Body of pancreas (tissue), 4 donors: Measurements from ENCODE around the gene GARS1. TPM values are rescaled to one million over a fixed set of nuclear protein-coding genes. Genes with fewer than 3 reads are reported as not detected.

ENCODE experiments used
- ATAC-seq: fragments of 150-250 bp; one replicate; pipeline ENCODE4 v1.9.1; 2016
- DNase-seq, 4 donors: peaks; one replicate each; pipeline ENCODE4 v3.0.0-alpha.2; 2019
- H3K27ac ChIP-seq, 4 donors: fragments of 200-600 bp; sonication (generic); 1 replicate in 3 of 4; 2 replicates in 1 of 4; pipeline versions ENCODE4 v1.5.1 to v1.6.1; 2016 to 2019; ENCODE audit warnings: mild to moderate bottlenecking in 1 of 4, mixed read lengths in 1 of 4, moderate library complexity in 1 of 4
- H3K27me3 ChIP-seq, 2 donors: fragments of 200-600 bp; sonication (generic); one replicate each; pipeline ENCODE4 v1.6.0; 2016; ENCODE audit warnings: mild to moderate bottlenecking in 1 of 2
- H3K36me3 ChIP-seq, 2 donors: fragments of 200-600 bp; sonication (generic); replicated peaks in 1 of 2; 2 replicates each; pipeline ENCODE4 v1.5.1; 2016; ENCODE audit warnings: low read depth in 2 of 2; ENCODE audit not compliant: insufficient read depth in 1 of 2
- H3K4me1 ChIP-seq: fragments of 200-600 bp; sonication (generic); one replicate; pipeline ENCODE4 v1.6.0; 2016
- H3K4me3 ChIP-seq, 2 donors: fragments of 200-600 bp; sonication (generic); 1 replicate in 1 of 2; 2 replicates in 1 of 2; pipeline ENCODE4 v1.5.1; 2016 to 2019
- H3K9me3 ChIP-seq, 3 donors: fragments of 200-600 bp; sonication (generic); 1 replicate in 2 of 3; 2 replicates in 1 of 3; pipeline ENCODE4 v1.5.1; 2016
- CTCF ChIP-seq, 7 experiments: fragments of 450-650 bp in 4 of 7; fragments of 200-600 bp in 3 of 7; sonication (generic) in 3 of 7; IDR thresholded peaks; one replicate each; pipeline ENCODE4 v1.5.1; 2016 to 2019; ENCODE audit warnings: antibody characterized with exemption in 7 of 7
- POLR2A ChIP-seq, 3 donors: fragments of 450-650 bp; IDR thresholded peaks; one replicate each; pipeline ENCODE4 v1.6.1; 2016; ENCODE audit warnings: antibody characterized with exemption in 3 of 3, mild to moderate bottlenecking in 2 of 3
- WGBS, 2 donors: methylation state at CpG; one replicate each; pipeline ENCODE4 v1.1.5; 2017; 5-methylcytosine and 5-hydroxymethylcytosine counted together
- intact Hi-C: fragments of 100-400 bp; cut with DNase I; formaldehyde crosslinking; loops from one replicate; pipeline ENCODE4 v1.15.1; 2023
- total RNA-seq, 2 donors: library from RNA; depleted of rRNA; stranded (reverse); fragments of >200 nt; gene quantifications; one replicate each; pipeline ENCODE4 v1.1.0, GENCODE V29; 2016

GARS1 gene
- total RNA-seq, 2 donors from 2014 or later, result 43.1 to 70.9 TPM

GRCh38 chr7:30682212-30683083 lies 87.8 kb downstream of the GARS1 start, which contains the start of gene CRHR2:
TSS of gene CRHR2 (minus strand) at chr7:30682456. CDS start at chr7:30682280, 176 bp downstream.
- peak in 3 of 7 experiments; percentile 7 to 21 (median 10) for TF ChIP-seq CTCF (IDR thresholded peaks at IDR 0.05)
- TF ChIP-seq POLR2A (IDR thresholded peaks at IDR 0.05), result no peak
- intact Hi-C loops, result no loop called here
- peak; percentile 63 for ATAC-seq
- H3K4me1 ChIP-seq, result peaks cover 17% of the 10 kb centered on the region
- peaks cover 0 to 16% of the 10 kb centered on the region in 2 donors for H3K27me3 ChIP-seq
- no peak within 1 kb of the TSS for H3K27ac ChIP-seq
- H3K36me3 ChIP-seq, result no peaks in the 10 kb centered on the region
- H3K9me3 ChIP-seq, result no peaks in the 10 kb centered on the region
- peak in 3 of 4 donors; percentile 13 to 51 (median 44) for DNase-seq
- H3K4me3 ChIP-seq, result peak within 1 kb of the TSS in 1 of 2 donors; percentile 12
- 11 to 83% methylated on average over 4 to 56 of the region's 67 CpGs for WGBS, 2 donors

- Histone ChIP-seq H3K27me3 (peaks cover 0 to 16% of the 10 kb centered on the region in 2 donors), H3K4me3 (no peak overlapping the region), H3K27ac (no peak overlapping the region), H3K36me3 (no peaks in the 10 kb centered on the region), H3K9me3 (no peaks in the 10 kb centered on the region), H3K4me1 (peaks cover 18% of the 10 kb centered on the region)
- intact Hi-C loops, result no loop called here
- TF ChIP-seq POLR2A (IDR thresholded peaks at IDR 0.05), result no peak
- WGBS, 2 donors, result 84 to 95% methylated on average over 4 to 5 of the region's 5 CpGs
- DNase-seq (no peak), ATAC-seq (no peak)
Measured at GRCh38 chr7:30683306-30683705, 88.6 kb downstream of the GARS1 start.

Other genes starting within 250 kb of the GARS1 start
- 1 to 10 TPM; 3.6 to 4.6 TPM for gene NOD1, start 116.1 kb upstream of the GARS1 start, total RNA-seq
- gene GGCT, start 90.0 kb upstream of the GARS1 start, total RNA-seq, result 10 to 100 TPM; 13.5 to 42.2 TPM
- gene CRHR2, start 87.6 kb downstream of the GARS1 start, total RNA-seq, result 1 to 10 TPM in 1 of 2 donors, under 1 TPM in 1; 0.33 to 4.7 TPM
- 10 to 100 TPM; 30.4 to 48.1 TPM for gene INMT, start 157.3 kb downstream of the GARS1 start, total RNA-seq
- gene MINDY4, start 176.5 kb downstream of the GARS1 start, total RNA-seq, result 1 to 10 TPM; 7.5 to 8.6 TPM